Measurements from ENCODE around the gene PTPRN2.
"Not testable (repeated sequence)": the region's sequence is repeated elsewhere in the genome, so short reads cannot be mapped to it uniquely, and the experiment has no call there.

Gene PTPRN2

GRCh38 chr7:157926521-157927150, 661.0 kb downstream of the PTPRN2 start:
- DNase-seq: no peak

- DNase-seq: no peak
Observed at GRCh38 chr7:157926107-157926506, 661.5 kb downstream of the PTPRN2 start.

- no peak for DNase-seq
Observed at GRCh38 chr7:157925383-157925875, 662.2 kb downstream of the PTPRN2 start.

- DNase-seq: no peak
Observed at GRCh38 chr7:157923903-157924630, 663.6 kb downstream of the PTPRN2 start.

- no peak for DNase-seq
Observed at GRCh38 chr7:157922576-157922975, 665.0 kb downstream of the PTPRN2 start.

- DNase-seq: no peak
Observed at GRCh38 chr7:157918326-157919080, 669.1 kb downstream of the PTPRN2 start.

GRCh38 chr7:157916946-157917640, 670.5 kb downstream of the PTPRN2 start:
- no peak for DNase-seq

- no peak for DNase-seq
Observed at GRCh38 chr7:157910446-157910845, 677.2 kb downstream of the PTPRN2 start.

- DNase-seq: not testable (repeated sequence)
Observed at GRCh38 chr7:157910045-157910444, 677.6 kb downstream of the PTPRN2 start.

- DNase-seq: no peak
Observed at GRCh38 chr7:157909370-157909769, 678.3 kb downstream of the PTPRN2 start.

GRCh38 chr7:157908006-157908782, 679.4 kb downstream of the PTPRN2 start:
- DNase-seq: no peak

GRCh38 chr7:157907091-157907490, 680.5 kb downstream of the PTPRN2 start:
- no peak for DNase-seq

- DNase-seq: no peak
Observed at GRCh38 chr7:157906583-157906982, 681.0 kb downstream of the PTPRN2 start.

- no peak for DNase-seq
Observed at GRCh38 chr7:157905651-157906461, 681.8 kb downstream of the PTPRN2 start.

- no peak for DNase-seq
Observed at GRCh38 chr7:157904866-157905570, 682.6 kb downstream of the PTPRN2 start.

- no peak for DNase-seq
Observed at GRCh38 chr7:157904211-157904865, 683.3 kb downstream of the PTPRN2 start.

GRCh38 chr7:157903710-157904109, 683.9 kb downstream of the PTPRN2 start:
- no peak for DNase-seq

GRCh38 chr7:157903296-157903695, 684.3 kb downstream of the PTPRN2 start:
- no peak for DNase-seq

GRCh38 chr7:157901816-157902610, 685.6 kb downstream of the PTPRN2 start:
- DNase-seq: not testable (repeated sequence)
